HG02938 (cell line): ENCODE data around the gene IL6R.
"Not testable (repeated sequence)": the region's sequence is repeated elsewhere in the genome, so short reads cannot be mapped to it uniquely, and the experiment has no call there.

ENCODE experiments used
- ATAC-seq: cut with Tn5 transposase; IDR thresholded peaks from one replicate; pipeline ENCODE4 v1.9.1; 2021; ENCODE audit warnings: mild to moderate bottlenecking, moderate library complexity; ENCODE audit not compliant: unreplicated experiment

Gene IL6R

GRCh38 chr1:154406572-154406879 lies 1.4 kb downstream of the IL6R start:
- no peak for ATAC-seq

DNA sequence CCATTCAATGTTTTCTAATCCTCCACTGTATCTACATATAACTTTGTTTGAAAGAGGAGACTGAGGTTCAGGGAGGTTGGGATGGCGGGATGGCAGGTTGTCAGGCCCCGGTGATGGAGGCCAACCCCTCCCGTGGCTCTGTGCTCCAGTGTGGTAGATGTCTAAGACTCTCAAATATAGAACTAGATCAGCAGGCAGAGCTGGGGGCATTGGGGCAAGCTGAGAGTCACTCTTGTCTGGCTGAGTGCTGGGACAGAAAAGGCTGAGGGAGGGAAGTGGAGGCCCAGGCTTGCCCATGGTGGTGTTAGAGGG lies 1.7 kb downstream of the IL6R start:
- no peak for ATAC-seq

DNA sequence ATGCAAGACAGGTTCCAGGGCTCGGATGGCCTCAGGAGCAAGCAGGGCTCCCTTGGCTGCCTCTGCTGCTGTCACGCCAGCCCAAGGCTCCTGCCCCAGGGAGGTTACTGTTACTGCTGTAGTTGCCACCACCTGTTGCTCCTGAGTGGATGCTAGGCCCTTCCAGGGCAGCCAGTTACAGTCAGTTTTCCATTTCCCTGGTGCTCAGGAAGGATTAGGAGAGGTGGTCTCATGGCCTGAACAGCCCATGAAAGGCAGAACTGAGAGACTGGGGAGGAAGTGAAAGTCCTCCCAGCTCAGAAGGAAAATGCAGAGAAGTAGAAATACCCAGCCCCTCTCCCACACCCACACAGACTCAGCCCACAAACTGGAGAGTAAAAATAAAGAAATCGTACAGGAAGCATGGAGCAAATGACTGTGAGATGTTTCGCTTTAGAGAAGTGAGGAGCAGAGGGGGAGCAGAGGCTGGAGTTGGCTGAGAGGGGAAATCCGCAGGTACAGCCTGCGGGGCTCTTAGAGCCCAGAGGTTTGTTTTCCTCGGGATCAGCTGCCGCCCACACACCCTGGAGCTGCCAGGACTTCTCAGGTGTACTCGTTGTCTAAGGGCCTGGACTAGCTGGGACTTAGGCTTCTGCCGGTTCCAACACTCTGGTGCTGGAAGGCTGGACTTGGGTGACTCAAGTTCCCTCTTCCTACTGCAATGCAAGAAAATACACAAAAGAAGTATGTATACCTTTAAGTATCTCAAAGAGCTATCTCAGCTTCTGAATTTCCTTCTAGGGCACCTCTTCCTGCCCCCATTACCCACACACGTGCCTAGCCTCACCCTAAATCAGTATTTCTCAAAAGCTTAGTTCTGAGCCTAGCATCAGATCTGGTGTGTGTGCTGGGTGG lies 2.3 kb downstream of the IL6R start:
- ATAC-seq, result peak; percentile 36

- ATAC-seq, result no peak
These were observed 3.1 kb downstream of the IL6R start for GRCh38 chr1:154408174-154408777.

GRCh38 chr1:154410185-154410827 lies 5.2 kb downstream of the IL6R start:
- ATAC-seq, result no peak

- no peak for ATAC-seq
These were observed 6.4 kb downstream of the IL6R start for GRCh38 chr1:154411525-154411924.

GRCh38 chr1:154413177-154413783 lies 8.1 kb downstream of the IL6R start:
- no peak for ATAC-seq

- ATAC-seq, result no peak
These were observed 9.5 kb downstream of the IL6R start for GRCh38 chr1:154414606-154415005.

DNA sequence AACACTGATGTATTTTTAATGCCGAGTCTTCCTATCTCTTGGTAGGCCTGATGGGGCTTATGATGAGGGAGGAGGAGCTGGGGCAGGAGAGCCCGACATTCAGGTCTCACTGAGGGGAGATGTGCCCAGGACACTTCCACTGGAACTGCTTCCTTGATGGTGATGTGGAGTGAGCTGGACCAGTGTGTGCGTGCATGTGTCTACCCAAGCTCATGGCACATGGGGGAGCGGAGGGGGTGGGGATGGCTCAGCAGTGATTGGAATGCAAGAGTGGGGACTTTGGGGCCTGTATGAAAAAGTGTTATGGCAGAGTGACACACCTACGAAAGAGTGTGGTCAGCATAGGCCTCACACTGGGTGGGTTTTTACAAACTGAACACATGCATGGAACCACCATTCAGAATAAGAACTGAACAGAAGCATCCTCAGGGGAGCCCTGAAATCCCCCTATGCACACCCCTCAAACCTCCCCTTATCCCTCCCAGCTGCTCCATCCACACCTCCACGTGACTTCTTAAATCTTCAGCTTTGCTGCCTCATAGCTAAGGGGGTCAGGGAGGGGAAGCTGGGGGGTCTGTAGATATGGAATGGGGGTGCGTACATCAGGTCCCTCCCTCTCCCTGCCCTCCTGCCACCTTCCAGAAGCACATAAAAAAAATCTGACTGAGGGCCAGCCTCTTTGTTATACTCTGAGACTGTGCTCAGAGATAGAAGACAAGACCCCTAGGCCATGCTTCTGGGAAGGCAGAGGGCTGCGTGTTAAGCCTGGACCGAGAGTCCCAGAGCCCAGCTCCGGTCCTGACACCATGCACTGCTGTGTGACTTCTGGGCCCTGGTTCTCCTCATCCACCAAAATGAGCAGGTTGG lies 11.6 kb downstream of the IL6R start:
- ATAC-seq, result no peak

DNA sequence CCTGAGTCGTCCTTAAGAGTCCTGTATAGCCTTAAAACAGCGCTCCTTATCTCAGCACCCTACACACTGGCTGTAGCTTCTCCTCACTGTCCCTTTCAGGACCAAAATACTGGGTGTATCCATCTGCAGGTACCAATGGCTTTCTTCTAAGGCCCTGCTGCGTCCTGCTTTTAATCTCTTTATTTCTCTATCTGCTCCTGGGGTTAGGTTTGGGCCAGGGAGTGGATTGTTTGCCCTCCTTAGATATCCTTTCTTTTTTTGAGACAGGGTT lies 12.1 kb downstream of the IL6R start:
- no peak for ATAC-seq

DNA sequence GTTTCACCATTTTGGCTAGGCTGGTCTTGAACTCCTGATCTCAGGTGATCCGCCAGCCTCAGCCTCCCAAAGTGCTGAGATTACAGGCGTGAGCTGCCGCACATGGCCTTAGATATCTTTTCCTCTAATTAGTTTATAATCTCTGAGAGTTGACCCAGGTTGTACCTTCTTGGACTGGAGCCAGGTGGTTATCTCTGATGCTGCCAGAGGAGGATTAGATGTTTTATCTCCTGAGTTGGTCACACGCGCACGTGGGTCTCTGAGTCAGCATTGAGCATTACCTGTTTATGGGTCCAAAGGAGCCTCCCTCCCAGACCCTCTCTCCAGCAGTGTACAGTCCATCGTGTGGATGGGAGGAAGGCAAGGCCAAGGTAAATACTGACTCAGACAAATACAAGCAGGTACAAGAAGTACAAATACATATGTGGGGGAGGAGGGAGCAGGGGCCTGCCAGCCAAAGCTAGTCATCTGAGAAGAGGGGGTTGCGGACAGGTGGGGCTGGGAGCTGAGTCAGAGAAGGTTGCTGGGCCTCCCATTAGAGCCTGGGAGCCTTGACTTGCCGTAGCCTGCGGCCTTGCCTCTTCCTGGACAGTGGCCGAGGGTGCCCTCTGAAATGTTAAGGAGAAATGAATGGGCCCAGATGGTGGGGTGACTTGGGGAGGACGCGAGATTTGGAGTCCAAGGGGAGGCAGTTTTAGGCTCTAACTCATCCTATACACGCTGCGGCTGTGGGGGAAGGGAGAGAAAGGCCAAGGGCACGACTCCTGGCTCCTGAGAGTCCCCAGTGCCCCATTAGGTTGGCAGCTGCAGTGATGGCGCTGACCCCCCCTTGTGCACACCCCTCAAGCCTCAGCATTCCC lies 13.1 kb downstream of the IL6R start:
- no peak for ATAC-seq

DNA sequence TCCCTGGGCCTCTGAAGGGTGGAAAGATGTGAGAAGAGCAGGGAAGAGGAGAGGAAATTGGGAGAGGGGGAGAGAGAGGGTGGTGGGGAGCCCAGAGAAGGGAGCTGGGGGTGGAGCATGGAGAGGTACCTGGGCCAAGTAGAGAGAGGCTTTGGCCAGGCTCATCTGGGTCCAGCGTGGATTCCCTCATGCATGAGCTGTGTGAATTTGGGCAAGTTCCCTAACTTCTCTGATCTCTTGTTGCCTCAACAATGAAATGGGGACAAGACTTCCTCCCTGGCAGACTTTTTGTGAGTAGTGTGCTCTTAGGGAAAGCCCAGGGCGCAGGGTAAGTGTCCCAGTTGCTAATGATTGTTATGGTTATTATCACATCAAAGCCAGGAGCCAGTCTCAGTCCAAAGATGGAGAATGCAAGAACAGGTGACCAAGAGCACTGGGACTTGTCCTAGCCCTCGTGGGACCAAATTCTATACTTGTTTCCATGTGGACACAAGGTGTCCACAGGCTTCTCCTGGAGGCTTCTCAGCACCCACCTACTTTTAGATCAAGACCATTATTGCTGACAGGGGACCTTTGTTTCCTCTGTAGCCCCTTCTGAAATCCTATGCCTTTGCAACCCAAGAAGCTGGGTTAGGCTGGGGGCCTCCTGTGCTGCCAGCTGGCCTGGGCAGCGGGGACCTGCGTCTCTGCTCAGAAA lies 13.9 kb downstream of the IL6R start:
- ATAC-seq, result no peak

DNA sequence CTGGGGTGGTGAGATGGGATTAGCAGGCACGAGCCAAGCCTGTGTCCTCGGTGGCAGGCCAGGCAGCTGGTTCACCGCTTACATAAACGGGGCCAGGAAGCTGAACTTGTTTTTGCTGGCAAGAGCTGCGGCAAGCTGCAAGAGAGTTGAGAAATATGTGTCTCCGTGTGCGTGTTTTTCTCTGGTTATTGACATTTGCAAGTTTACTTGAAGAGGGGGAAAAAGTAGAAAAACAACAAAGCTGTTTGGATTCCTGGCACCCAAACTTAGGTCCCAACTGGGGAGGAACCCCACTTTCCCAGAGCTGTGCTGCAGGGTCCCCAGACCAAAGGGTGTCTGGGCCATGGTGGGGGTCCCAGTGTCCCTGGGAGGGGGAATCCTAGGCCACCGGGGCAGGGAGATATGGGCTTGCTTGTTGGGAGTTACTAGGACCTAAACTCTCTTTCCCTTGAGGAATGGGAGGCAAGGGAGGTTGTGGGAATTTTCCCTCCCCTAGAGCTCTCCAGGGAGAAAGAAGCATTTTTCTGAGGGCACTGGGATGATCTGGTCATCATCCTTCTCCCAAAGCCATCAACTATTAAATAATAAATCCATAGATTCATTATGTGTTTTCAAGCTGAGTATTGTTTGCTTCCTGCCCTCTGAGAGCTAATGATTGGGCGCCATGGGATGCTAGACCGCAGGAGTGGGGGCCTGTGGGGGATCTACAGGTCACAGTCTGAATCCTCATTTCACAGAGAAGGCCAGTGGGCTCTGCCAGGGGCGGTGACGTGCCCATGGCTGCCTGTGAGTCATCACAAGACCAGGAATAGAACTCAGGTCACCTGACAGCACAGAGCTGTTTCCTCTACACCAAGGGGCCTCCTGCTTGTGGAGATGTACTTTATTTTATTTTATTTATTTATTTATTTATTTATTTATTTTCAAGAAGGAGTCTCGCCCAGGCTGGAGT lies 14.8 kb downstream of the IL6R start:
- no peak for ATAC-seq

DNA sequence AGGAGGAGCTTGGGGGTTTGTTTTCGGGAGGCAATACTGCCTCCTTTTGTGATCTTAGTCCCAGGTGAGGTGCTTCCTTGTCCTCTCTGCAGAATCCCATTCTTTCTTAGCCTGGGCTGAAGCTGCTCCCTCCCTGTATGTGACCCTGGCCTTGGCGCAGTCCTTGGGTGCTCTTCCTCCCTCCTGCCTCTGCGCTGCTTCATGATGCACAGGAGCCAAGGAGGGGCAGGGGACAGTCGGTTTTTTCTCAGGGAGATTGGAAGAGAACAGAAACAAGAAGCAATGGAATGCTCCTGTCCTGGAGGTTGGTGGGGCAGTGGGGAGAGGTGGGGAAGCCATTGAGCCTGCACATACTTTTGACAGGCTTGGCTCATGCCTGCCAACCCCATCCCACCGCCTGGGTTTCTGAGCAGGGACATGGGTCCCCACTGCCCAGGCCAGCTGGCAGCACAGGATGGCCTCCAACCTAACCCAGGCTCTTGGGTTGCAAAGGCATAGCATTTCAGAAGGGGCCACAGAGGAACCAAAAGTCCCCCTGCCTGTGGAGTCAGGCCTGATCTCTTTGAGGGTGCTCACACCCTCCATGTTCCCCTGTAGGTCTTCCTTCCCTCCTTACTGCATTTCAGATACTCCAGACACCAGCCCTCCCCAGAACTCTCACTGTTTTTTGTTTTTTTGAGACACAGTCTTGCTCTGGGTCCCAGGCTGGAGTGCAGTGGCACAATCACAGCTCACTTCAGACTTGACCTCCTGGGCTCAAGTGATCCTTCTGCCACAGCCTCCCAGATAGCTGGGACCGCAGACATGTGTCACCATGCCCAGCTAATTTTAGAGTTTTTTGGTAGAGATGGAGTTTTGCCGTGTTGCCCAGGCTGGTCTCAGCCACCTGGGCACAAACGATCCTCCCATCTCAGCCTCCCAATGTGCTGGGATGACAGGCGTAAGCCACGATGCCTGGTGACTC lies 16.1 kb downstream of the IL6R start:
- no peak for ATAC-seq

- ATAC-seq, result not testable (repeated sequence)
These were observed 16.9 kb downstream of the IL6R start for GRCh38 chr1:154422049-154422448.

DNA sequence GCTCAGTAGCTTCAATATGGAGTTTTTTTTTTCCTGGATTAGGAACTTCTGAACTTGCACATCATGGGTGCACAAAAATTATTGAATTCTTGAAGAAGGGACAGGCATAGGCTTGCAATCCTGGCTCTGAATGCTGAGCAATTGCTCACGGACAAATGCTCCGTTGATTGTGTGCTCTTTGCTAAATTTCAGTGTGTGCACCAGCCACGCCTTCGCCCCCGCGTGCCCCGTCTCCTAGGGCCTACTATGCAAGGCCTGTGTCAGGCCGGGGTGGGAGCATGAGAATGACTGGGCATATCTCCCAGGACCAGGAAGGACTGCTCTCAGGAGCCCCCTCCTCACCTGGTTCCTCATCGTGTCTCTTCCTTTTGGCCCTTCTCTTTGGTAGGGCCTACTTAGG lies 17.4 kb downstream of the IL6R start:
- ATAC-seq, result no peak

DNA sequence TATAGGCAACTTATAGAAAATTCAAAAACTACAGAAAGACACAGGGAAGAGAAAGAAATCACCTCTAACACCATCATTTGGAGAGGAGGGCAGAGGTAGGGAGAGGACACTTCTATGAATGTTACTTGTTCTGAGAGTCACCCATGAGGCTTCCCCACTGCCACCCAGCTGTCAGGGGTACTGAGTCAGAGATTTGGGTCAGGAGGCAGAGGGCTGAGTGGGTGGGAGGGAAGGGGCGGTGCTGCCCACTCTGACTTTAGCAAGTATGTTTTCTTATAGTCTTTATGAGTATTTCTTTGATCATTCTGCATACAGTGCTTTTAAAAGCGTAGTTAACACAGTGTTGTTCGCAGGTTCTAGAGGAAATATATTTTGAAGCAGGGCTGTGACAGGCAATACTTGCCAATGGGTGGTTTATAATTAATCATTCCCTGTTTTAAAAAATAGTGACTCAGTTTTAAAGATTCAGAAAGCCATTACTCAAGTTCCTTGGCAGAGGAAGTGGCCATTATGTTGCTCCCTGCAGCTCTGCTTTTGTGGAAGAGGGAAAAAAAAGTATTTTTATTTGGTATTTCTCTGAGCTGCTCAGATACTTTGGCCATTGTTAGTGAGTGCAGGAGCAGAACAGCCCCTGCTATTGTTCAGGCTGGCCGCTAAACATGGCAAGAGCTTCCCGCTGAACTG lies 18.3 kb downstream of the IL6R start:
- ATAC-seq, result no peak
